Activated CD8-positive, alpha-beta T cell treated with anti-CD3 and anti-CD28 coated beads for 36 hours (primary cell): ENCODE measurements around the gene ALKBH1. TPM values are rescaled to one million over a fixed set of nuclear protein-coding genes. Genes with fewer than 3 reads are reported as not detected.

ENCODE experiments used
- ATAC-seq: fragments of 200-7000 bp; cut with Tn5 transposase; one replicate; pipeline ENCODE4 v1.10.0; 2021; ENCODE audit warnings: mild to moderate bottlenecking, moderate library complexity
- CTCF ChIA-PET: fragments of 350-600 bp; sonication (Branson Sonifier 250); formaldehyde crosslinking; loops from one replicate; lab custom pipeline; 2021; ENCODE audit warnings: antibody characterized with exemption; lab: Charles Lee
- POLR2A ChIA-PET: fragments of 350-600 bp; sonication (Branson Sonifier 250); formaldehyde crosslinking; loops from one replicate; lab custom pipeline; 2021; ENCODE audit warnings: antibody characterized with exemption; lab: Charles Lee
- DNase-seq: peaks from one replicate; pipeline ENCODE4 v3.0.0-alpha.2; 2020
- H3K27ac Mint-ChIP-seq: one replicate; pipeline ENCODE4 v1.8.0; 2021; ENCODE audit warnings: mild to moderate bottlenecking, mixed read lengths
- H3K27me3 Mint-ChIP-seq: one replicate; pipeline ENCODE4 v1.8.0; 2021; ENCODE audit warnings: mixed read lengths
- H3K36me3 Mint-ChIP-seq: one replicate; pipeline ENCODE4 v1.8.0; 2021; ENCODE audit warnings: low read depth, mixed read lengths
- H3K4me1 Mint-ChIP-seq: one replicate; pipeline ENCODE4 v1.8.0; 2021; ENCODE audit warnings: low read depth, mixed read lengths
- H3K4me3 Mint-ChIP-seq: one replicate; pipeline ENCODE4 v1.8.0; 2021; ENCODE audit warnings: mild to moderate bottlenecking, moderate library complexity, mixed read lengths
- H3K9me3 Mint-ChIP-seq: one replicate; pipeline ENCODE4 v1.8.0; 2021; ENCODE audit warnings: mixed read lengths
- intact Hi-C: fragments of 100-400 bp; cut with micrococcal nuclease; formaldehyde crosslinking; loops from one replicate; pipeline ENCODE4 v1.10.0; 2022
- total RNA-seq, 2 experiments: library from RNA; stranded (reverse); gene quantifications; one replicate each; pipeline ENCODE4 v1.2.3, GENCODE V29; 2021
- TF ChIP-seq, protein P1 (sequence below): fragments of 200-600 bp; IDR thresholded peaks from one replicate; pipeline ENCODE4 v1.8.0; 2022; ENCODE audit warnings: antibody characterized with exemption, mild to moderate bottlenecking

Gene ALKBH1
- total RNA-seq, 2 experiments from 2014 or later = 16.3 to 18.0 TPM

DNA sequence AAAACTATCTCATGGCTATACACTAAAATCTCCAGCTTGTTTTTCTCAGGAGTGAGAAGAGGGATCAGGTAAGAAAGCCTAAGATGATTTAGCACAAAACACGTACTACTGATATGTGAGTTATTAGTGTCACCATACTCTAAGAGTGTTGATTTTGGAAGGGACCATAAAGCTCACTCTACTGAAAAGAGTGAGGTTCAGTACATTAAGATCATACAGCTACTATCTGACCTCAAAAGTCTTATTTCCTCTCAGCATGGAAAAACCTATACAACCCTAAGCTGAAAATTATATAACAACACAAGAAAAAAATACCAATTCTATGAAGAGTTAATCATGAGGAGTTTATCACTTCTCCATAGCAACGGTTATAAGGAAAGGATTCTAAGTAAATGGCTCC, 33.6 kb upstream of the ALKBH1 start:
- H3K27ac Mint-ChIP-seq = peak overlapping the region; percentile 70
- peaks cover 45% of the 10 kb centered on the region for H3K4me1 Mint-ChIP-seq
- DNase-seq = no peak
- ATAC-seq = peak; percentile 24
- TF ChIP-seq, protein P1, sequence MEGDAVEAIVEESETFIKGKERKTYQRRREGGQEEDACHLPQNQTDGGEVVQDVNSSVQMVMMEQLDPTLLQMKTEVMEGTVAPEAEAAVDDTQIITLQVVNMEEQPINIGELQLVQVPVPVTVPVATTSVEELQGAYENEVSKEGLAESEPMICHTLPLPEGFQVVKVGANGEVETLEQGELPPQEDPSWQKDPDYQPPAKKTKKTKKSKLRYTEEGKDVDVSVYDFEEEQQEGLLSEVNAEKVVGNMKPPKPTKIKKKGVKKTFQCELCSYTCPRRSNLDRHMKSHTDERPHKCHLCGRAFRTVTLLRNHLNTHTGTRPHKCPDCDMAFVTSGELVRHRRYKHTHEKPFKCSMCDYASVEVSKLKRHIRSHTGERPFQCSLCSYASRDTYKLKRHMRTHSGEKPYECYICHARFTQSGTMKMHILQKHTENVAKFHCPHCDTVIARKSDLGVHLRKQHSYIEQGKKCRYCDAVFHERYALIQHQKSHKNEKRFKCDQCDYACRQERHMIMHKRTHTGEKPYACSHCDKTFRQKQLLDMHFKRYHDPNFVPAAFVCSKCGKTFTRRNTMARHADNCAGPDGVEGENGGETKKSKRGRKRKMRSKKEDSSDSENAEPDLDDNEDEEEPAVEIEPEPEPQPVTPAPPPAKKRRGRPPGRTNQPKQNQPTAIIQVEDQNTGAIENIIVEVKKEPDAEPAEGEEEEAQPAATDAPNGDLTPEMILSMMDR = no peak
- H3K4me3 Mint-ChIP-seq = no peak overlapping the region
- CTCF ChIA-PET = interaction anchor here (2.1 kb wide), 1 partner anchor 8 kb away, joined by 5 read pairs; no protein-coding TSS in a partner anchor
- intact Hi-C loops = no loop called here
- no peaks in the 10 kb centered on the region for H3K9me3 Mint-ChIP-seq
- H3K27me3 Mint-ChIP-seq = no peaks in the 10 kb centered on the region
- POLR2A ChIA-PET = no interaction called here
- peaks cover 36% of the 10 kb centered on the region for H3K36me3 Mint-ChIP-seq

DNA sequence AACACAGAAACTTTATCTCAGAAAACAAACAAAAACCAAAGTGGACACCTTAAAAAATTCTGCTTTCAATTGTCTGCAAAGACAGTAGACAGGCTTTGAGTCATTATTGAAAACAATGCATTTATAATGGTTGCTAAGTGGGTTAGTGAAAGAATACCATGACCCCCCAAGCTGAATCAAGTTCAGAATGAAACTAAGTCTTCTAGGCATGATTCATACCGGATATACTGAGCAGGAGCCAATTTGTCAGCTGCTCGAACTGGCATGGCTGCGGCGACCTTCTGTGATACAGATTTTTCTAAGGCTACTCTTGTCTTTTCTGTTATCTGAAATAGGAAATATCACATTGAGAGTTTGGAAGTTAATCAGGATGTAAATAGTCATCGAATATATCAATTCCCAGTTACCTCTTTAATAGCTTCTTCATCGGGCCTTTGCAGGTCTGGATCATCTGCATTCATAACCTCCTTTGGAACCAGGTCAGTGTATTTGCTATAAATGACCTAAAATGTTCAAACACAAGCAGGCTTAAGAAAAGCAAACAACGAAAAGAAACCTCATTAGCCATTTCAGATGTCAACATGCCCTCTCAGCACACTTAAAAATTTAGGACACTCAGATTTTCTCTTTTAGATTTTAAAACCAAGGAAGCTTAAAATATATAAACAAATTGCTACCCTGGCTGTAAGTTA, 30.9 kb upstream of the ALKBH1 start:
- peaks cover 42% of the 10 kb centered on the region for H3K36me3 Mint-ChIP-seq
- TF ChIP-seq, protein P1 = no peak
- peak; percentile 52 for DNase-seq
- POLR2A ChIA-PET = no interaction called here
- H3K27ac Mint-ChIP-seq = peak overlapping the region; percentile 70
- no peaks in the 10 kb centered on the region for H3K27me3 Mint-ChIP-seq
- ATAC-seq = peak; percentile 87
- no peaks in the 10 kb centered on the region for H3K9me3 Mint-ChIP-seq
- intact Hi-C loops = no loop called here
- CTCF ChIA-PET = interaction anchor here (1.0 to 1.5 kb wide), 3 partner anchors 23 to 280 kb away, joined by 3 read pairs; partner anchors contain the start of gene SNW1
- no peak overlapping the region for H3K4me3 Mint-ChIP-seq
- H3K4me1 Mint-ChIP-seq = peaks cover 42% of the 10 kb centered on the region

DNA sequence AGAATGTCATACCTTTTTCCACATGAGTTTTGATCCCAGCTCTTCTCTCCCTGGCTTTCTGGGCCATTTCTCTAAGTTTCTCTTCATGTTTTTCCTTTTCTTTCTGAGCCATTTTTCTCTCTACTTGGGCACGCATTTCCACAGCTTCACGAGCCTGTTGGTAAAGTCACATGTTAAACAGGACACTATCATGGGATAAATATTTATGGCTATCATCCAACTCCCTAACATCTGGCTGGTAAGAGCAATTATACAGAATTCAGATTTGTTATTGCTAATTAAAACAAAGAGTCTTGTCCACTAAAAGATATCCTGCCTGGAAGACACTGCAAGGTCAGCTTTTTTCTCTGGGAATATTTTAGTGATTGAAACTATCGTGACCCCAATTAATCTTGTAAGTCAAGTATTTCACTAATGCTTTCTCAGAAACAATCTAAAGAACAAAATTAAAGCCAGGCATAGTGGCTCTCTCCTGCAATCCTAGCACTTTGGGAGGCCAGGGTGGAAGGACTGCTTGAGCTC, 23.2 kb upstream of the ALKBH1 start:
- DNase-seq (no peak), ATAC-seq (no peak)
- Mint-ChIP-seq H3K9me3 (no peaks in the 10 kb centered on the region), H3K4me3 (no peak overlapping the region), H3K36me3 (peaks cover 50% of the 10 kb centered on the region), H3K27me3 (no peaks in the 10 kb centered on the region), H3K27ac (peak overlapping the region; percentile 76), H3K4me1 (peaks cover 8% of the 10 kb centered on the region)
- ChIA-PET CTCF (interaction anchor here (1.1 kb wide), 1 partner anchor 8 kb away, joined by 3 read pairs; no protein-coding TSS in a partner anchor), POLR2A (no interaction called here)
- intact Hi-C loops = no loop called here
- TF ChIP-seq, protein P1 = no peak

DNA sequence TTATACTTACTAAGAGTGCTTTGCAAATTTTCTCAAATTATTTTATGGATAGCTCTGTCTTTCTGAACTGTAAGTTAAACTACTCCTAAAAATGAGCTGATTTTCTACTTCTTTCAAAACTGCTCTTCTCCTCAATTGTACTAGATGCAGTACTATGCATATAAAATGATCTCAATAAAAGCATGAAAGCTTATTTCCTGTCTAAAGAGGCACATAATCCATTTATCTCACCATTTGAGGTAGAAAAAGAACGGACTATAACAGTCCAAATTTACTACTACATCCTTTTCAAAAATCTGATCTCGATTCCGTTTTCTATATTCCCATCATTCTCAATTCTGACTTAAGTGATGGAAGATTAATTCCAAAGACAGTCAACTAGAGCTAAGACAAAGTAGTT, 14.5 kb upstream of the ALKBH1 start:
- no peaks in the 10 kb centered on the region for H3K27me3 Mint-ChIP-seq
- ATAC-seq = no peak
- H3K9me3 Mint-ChIP-seq = no peaks in the 10 kb centered on the region
- POLR2A ChIA-PET = no interaction called here
- TF ChIP-seq, protein P1 = no peak
- intact Hi-C loops = no loop called here
- CTCF ChIA-PET = interaction anchor here (0.9 kb wide), 1 partner anchor 9 kb away, joined by 3 read pairs; no protein-coding TSS in a partner anchor
- H3K4me1 Mint-ChIP-seq = no peaks in the 10 kb centered on the region
- H3K27ac Mint-ChIP-seq = peak overlapping the region; percentile 68
- peaks cover 59% of the 10 kb centered on the region for H3K36me3 Mint-ChIP-seq
- no peak overlapping the region for H3K4me3 Mint-ChIP-seq
- no peak for DNase-seq

DNA sequence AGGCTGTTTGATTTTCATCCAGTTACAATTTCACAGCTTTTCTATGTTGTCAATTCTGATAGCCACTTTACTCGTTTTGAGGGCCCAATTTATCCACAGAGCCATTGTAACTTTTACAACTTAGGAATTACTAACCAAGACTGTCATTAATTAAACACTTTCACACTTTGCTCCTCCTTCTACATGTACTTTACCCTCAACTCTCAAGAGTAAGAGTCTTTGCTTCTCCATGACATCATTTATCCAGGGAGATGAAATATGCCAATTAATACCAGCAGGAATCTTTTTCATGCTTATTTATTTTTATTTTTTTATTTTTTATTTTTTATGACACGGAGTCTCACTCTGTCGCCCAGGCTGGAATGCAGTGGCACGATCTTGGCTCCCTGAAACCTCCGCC, 13.6 kb upstream of the ALKBH1 start:
- Mint-ChIP-seq H3K4me3 (no peak overlapping the region), H3K9me3 (no peaks in the 10 kb centered on the region), H3K27me3 (no peaks in the 10 kb centered on the region), H3K4me1 (no peaks in the 10 kb centered on the region), H3K27ac (peak overlapping the region; percentile 18), H3K36me3 (peaks cover 56% of the 10 kb centered on the region)
- TF ChIP-seq, protein P1 = no peak
- ChIA-PET CTCF (no interaction called here), POLR2A (interaction anchor here (1.1 kb wide), 1 partner anchor 13 kb away, joined by 4 read pairs; no protein-coding TSS in a partner anchor)
- no peak for DNase-seq
- intact Hi-C loops = no loop called here
- no peak for ATAC-seq
